GM21381 (cell line): ENCODE data around the gene PRKRIP1.
"Not testable (repeated sequence)": the region's sequence is repeated elsewhere in the genome, so short reads cannot be mapped to it uniquely, and the experiment has no call there.

Source experiments
- ATAC-seq: cut with Tn5 transposase; IDR thresholded peaks from one replicate; pipeline ENCODE4 v1.9.1; 2021; ENCODE audit warnings: mild to moderate bottlenecking, moderate library complexity; ENCODE audit not compliant: unreplicated experiment

PRKRIP1 gene

DNA sequence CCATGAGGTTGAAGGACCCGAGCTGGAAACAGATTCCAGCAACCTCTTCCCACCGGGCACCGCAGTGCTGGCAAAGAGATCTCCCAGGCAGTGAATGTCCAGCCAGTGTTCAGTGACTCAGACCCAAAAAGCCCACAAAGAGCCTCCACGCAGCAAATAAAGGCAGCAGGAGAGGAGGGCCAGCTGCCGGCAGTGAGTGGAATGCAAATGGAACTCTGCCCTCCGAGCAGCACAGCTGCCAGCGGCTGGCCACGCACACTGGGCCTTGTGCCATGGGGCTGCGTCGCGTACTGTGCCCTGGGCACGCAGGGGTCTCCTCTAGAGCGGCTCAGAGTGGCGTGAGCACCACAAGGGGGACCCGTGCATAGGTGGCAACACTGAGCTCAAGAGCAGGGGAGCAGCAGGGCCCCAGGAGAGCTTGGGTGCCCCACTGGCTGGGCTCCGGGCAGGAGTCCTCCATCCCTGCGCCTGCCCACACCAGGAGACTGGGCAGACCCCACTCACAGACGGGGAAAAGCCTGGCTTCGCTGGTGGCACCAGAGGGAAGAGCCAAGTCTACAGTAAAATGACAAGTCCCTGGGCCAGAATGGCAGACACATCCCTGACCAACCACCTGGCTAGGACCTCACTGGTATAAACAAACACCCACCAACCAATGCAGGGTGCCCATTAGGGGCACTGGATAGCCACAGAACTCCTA is 78.7 kb downstream of the PRKRIP1 start:
- not testable (repeated sequence) for ATAC-seq
